Left lung (tissue), 10 donors: ENCODE results near the gene FAN1. TPM values are rescaled to one million over a fixed set of nuclear protein-coding genes. Genes with fewer than 3 reads are reported as not detected.

Experiments
- ATAC-seq: fragments of 200-7000 bp; cut with Tn5 transposase; one replicate; pipeline ENCODE4 v1.9.1; 2020; ENCODE audit warnings: moderate library complexity
- DNase-seq, 4 donors: peaks; one replicate each; pipeline ENCODE4 v3.0.0-alpha.2; 2013 to 2020
- H3K27ac ChIP-seq, 2 donors: fragments of 200-600 bp; sonication (generic) in 1 of 2; one replicate each; pipeline versions ENCODE4 v1.5.0 to v1.8.0; 2020 to 2021
- H3K27me3 ChIP-seq, 2 donors: fragments of 200-600 bp; sonication (generic) in 1 of 2; one replicate each; pipeline versions ENCODE4 v1.5.0 to v1.8.0; 2020 to 2021
- H3K36me3 ChIP-seq, 2 donors: fragments of 200-600 bp; sonication (generic) in 1 of 2; one replicate each; pipeline versions ENCODE4 v1.5.0 to v1.8.0; 2020 to 2021
- H3K4me1 ChIP-seq, 2 donors: fragments of 200-600 bp; one replicate each; pipeline ENCODE4 v1.8.0; 2021
- H3K4me3 ChIP-seq, 2 donors: fragments of 200-600 bp; sonication (generic) in 1 of 2; one replicate each; pipeline versions ENCODE4 v1.5.0 to v1.8.0; 2020 to 2021; ENCODE audit warnings: mild to moderate bottlenecking in 1 of 2
- H3K9me3 ChIP-seq, 2 donors: fragments of 200-600 bp; sonication (generic) in 1 of 2; one replicate each; pipeline versions ENCODE4 v1.5.0 to v1.8.0; 2020 to 2021
- CTCF ChIP-seq, 2 donors: fragments of 200-600 bp; sonication (generic) in 1 of 2; IDR thresholded peaks; one replicate each; pipeline versions ENCODE4 v1.5.0 to v1.8.0; 2021; ENCODE audit warnings: antibody characterized with exemption in 2 of 2
- intact Hi-C, 2 donors: fragments of 100-400 bp; cut with DNase I; formaldehyde crosslinking; loops; one replicate each; pipeline versions ENCODE4 v1.11.2 to v1.14.2; 2022
- polyA plus RNA-seq, 6 donors: library from polyadenylated mRNA; unstranded; fragments of 120-200 nt; gene quantifications; one replicate each; pipeline ENCODE4 v1.2.1, GENCODE V29; 2013; ENCODE audit not compliant: insufficient read length in 6 of 6
- total RNA-seq, 2 donors: library from RNA; stranded (reverse); fragmentation: NEBNext Ultra II Directional; extraction: Animal tissue kit (Norgen Biotek cat#: 25700); gene quantifications; one replicate each; pipeline ENCODE4 v1.2.1, GENCODE V29; 2021
- donor health status: DM: no; HTN: yes; CAD: no.
- donor health status: DM: no; HTN: no; CAD: no.

Gene FAN1
- total and polyA plus RNA-seq, 8 donors, result 17.1 to 33.6 (median 32.0) TPM

- no peak for DNase-seq
- Histone ChIP-seq H3K36me3 (peaks cover 0 to 99% of the 10 kb centered on the region in 2 donors), H3K27ac (no peak overlapping the region), H3K27me3 (no peaks in the 10 kb centered on the region), H3K9me3 (no peaks in the 10 kb centered on the region), H3K4me3 (no peak overlapping the region), H3K4me1 (no peaks in the 10 kb centered on the region)
- TF ChIP-seq CTCF (IDR thresholded peaks at IDR 0.05), result no peak
- no peak for ATAC-seq
- intact Hi-C loops, result no loop called here
Observed at GRCh38 chr15:30939161-30939560, 35.4 kb downstream of the FAN1 start.

GRCh38 chr15:30940359-30940758 lies 36.6 kb downstream of the FAN1 start:
- no peak for DNase-seq
- H3K4me1 ChIP-seq, result no peaks in the 10 kb centered on the region
- H3K9me3 ChIP-seq, result no peaks in the 10 kb centered on the region
- TF ChIP-seq CTCF (IDR thresholded peaks at IDR 0.05), result no peak
- H3K4me3 ChIP-seq, result no peak overlapping the region
- H3K27me3 ChIP-seq, result no peaks in the 10 kb centered on the region
- peaks cover 0 to 99% of the 10 kb centered on the region in 2 donors for H3K36me3 ChIP-seq
- intact Hi-C loops, result no loop called here
- H3K27ac ChIP-seq, result no peak overlapping the region
- peak; percentile 62 for ATAC-seq

- TF ChIP-seq CTCF (IDR thresholded peaks at IDR 0.05), result no peak
- Histone ChIP-seq H3K4me3 (no peak overlapping the region), H3K27me3 (no peaks in the 10 kb centered on the region), H3K4me1 (no peaks in the 10 kb centered on the region), H3K9me3 (no peaks in the 10 kb centered on the region), H3K36me3 (peaks cover 0 to 99% of the 10 kb centered on the region in 2 donors), H3K27ac (no peak overlapping the region)
- ATAC-seq (no peak), DNase-seq (no peak)
- intact Hi-C loops, result no loop called here
Observed at GRCh38 chr15:30941520-30941919, 37.8 kb downstream of the FAN1 start.

DNA sequence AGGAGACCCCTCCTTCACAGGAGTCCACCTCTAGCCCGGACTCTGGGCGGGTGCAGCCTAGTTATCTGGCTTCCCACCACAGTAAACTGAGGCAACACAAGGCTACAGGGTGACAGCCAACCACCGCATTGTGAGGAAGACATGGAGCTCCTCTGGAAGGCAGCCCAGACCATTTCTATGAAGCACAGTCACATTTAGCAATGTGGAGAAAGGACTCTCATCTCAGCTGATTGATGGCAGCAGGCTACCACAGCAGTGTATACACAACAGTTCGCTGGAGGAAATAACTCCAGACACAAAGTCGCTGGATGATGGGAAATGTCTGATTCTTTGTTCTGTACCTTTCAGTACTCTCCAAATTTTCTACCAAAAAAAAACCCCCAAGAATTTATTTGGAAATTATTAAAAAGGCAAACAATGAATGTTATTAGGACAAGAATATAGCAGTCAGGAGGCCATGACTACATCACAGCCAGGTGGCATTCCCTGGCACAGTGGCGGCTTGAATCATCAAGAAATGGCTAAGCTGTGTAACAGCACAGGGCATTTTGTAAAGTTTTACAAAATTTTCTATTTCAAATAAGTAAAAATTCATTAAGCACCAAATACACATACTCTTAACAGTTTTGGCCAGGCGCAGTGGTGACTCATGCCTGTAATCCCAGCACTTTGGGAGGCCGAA lies 40.1 kb downstream of the FAN1 start:
- intact Hi-C loops, result no loop called here
- H3K4me3 ChIP-seq, result no peak overlapping the region
- H3K27me3 ChIP-seq, result no peaks in the 10 kb centered on the region
- DNase-seq (no peak), ATAC-seq (no peak)
- TF ChIP-seq CTCF (IDR thresholded peaks at IDR 0.05), result no peak
- peaks cover 0 to 99% of the 10 kb centered on the region in 2 donors for H3K36me3 ChIP-seq
- no peaks in the 10 kb centered on the region for H3K4me1 ChIP-seq
- H3K9me3 ChIP-seq, result no peaks in the 10 kb centered on the region
- H3K27ac ChIP-seq, result no peak overlapping the region

DNA sequence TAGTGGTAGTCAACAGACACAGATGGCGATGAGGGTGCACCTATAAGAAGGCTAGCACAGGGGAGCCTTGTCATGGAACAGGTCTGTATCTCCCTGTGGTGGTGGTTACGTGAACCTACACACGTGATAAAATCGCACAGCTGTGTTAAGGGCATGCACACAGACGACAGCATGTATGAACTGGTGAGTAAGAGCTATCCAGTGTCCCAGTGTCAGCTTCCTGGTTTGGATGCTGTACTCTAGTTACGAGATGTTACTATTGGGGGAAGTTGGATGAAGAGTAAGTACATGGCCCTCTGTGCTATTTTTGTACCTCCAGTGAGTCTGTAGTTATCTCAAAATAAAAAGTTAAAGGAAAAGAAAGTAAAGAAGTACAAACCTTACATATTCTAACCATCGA lies 49.5 kb downstream of the FAN1 start:
- intact Hi-C loops, result no loop called here
- H3K4me1 ChIP-seq, result peaks cover 0 to 15% of the 10 kb centered on the region in 2 donors
- ATAC-seq (no peak), DNase-seq (no peak)
- H3K4me3 ChIP-seq, result no peak overlapping the region
- no peak for TF ChIP-seq CTCF (IDR thresholded peaks at IDR 0.05)
- no peaks in the 10 kb centered on the region for H3K9me3 ChIP-seq
- H3K27me3 ChIP-seq, result no peaks in the 10 kb centered on the region
- H3K27ac ChIP-seq, result no peak overlapping the region
- H3K36me3 ChIP-seq, result peaks cover 0 to 97% of the 10 kb centered on the region in 2 donors
